Fibroblast of lung (primary cell): ENCODE data around the gene TBC1D17. TPM values are rescaled to one million over a fixed set of nuclear protein-coding genes. Genes with fewer than 3 reads are reported as not detected.

ENCODE experiments used
- DNase-seq, 2 donors: peaks; one replicate each; pipeline versions ENCODE4 v3.0.0 to v3.0.0-alpha.2; 2010; ENCODE audit warnings: low read depth in 2 of 2
- H2AFZ ChIP-seq: 2 replicates; pipeline ENCODE4 v1.5.1; 2012; ENCODE audit warnings: low read length, control low read depth, inconsistent platforms
- H3K27ac ChIP-seq: 2 replicates; pipeline ENCODE4 v1.5.1; 2011; ENCODE audit warnings: low read length, control low read depth; ENCODE audit not compliant: insufficient read depth
- H3K27me3 ChIP-seq: 2 replicates; pipeline ENCODE4 v1.5.1; 2011; ENCODE audit warnings: mild to moderate bottlenecking, low read length; ENCODE audit not compliant: control insufficient read depth, insufficient read depth
- H3K36me3 ChIP-seq: 2 replicates; pipeline ENCODE4 v1.5.1; 2011; ENCODE audit warnings: low read length; ENCODE audit not compliant: control insufficient read depth, insufficient read depth
- H3K4me1 ChIP-seq: 2 replicates; pipeline ENCODE4 v1.5.1; 2011; ENCODE audit warnings: low read length; ENCODE audit not compliant: control insufficient read depth, insufficient read depth; ENCODE audit errors: extremely low read depth
- H3K4me2 ChIP-seq: 2 replicates; pipeline ENCODE4 v1.5.1; 2011; ENCODE audit warnings: low read length, control low read depth; ENCODE audit not compliant: insufficient read depth; ENCODE audit errors: extremely low read depth
- H3K4me3 ChIP-seq, 4 experiments: fragments of 200-600 bp in 1 of 4; sonication (generic) in 1 of 4; replicated peaks in 1 of 4; 2 replicates each; pipeline ENCODE4 v1.5.1; 2011 to 2016; ENCODE audit warnings: low read length in 4 of 4, low read depth in 3 of 4, mild to moderate bottlenecking in 3 of 4, control low read depth in 2 of 4, inconsistent platforms in 1 of 4, mixed read lengths in 1 of 4; ENCODE audit not compliant: insufficient read depth in 1 of 4; ENCODE audit errors: control extremely low read depth in 1 of 4
- H3K79me2 ChIP-seq: 2 replicates; pipeline ENCODE4 v1.5.1; 2012; ENCODE audit warnings: mild to moderate bottlenecking, low read length, inconsistent platforms; ENCODE audit not compliant: control insufficient read depth, insufficient read depth
- H3K9ac ChIP-seq: 2 replicates; pipeline ENCODE4 v1.5.1; 2011; ENCODE audit warnings: mild to moderate bottlenecking, low read length, control low read depth; ENCODE audit not compliant: insufficient read depth
- H3K9me3 ChIP-seq: 2 replicates; pipeline ENCODE4 v1.5.1; 2012; ENCODE audit warnings: low read depth, low read length; ENCODE audit not compliant: control insufficient read depth, insufficient read depth
- H4K20me1 ChIP-seq: 2 replicates; pipeline ENCODE4 v1.5.1; 2011; ENCODE audit warnings: low read length; ENCODE audit not compliant: control insufficient read depth, insufficient read depth; ENCODE audit errors: extremely low read depth
- EZH2 ChIP-seq: IDR thresholded peaks from 2 replicates; pipeline ENCODE4 v1.5.1; 2012; ENCODE audit warnings: low read length, control low read depth, mild to moderate bottlenecking; ENCODE audit errors: missing control alignments
- polyA plus RNA-seq, 2 donors: library from polyadenylated mRNA; depleted of rRNA in 1 of 2; stranded (reverse) in 1 of 2; unstranded in 1 of 2; fragments of >200 nt; gene quantifications; 2 replicates each; pipeline ENCODE4 v1.2.1, GENCODE V29; 2011 to 2012; ENCODE audit warnings: missing spikeins in 1 of 2
- total RNA-seq: library from RNA; depleted of rRNA; stranded (reverse); fragments of >200 nt; gene quantifications from 2 replicates; pipeline ENCODE4 v1.2.1, GENCODE V29; 2014
- TF ChIP-seq, protein P1 (sequence below), 2 donors: IDR thresholded peaks in 1 of 2; conservative IDR thresholded peaks in 1 of 2; 1 replicate in 1 of 2; 2 replicates in 1 of 2; pipeline ENCODE4 v1.5.1; 2011 to 2012; ENCODE audit warnings: low read length in 2 of 2, control low read depth in 1 of 2, inconsistent platforms in 1 of 2, low read depth in 1 of 2, mild to moderate bottlenecking in 1 of 2

TBC1D17 gene
- total and polyA plus RNA-seq, 2 donors (not counting 1 experiment from before 2014, with no cell fraction given): 19.5 to 32.5 TPM

- Histone ChIP-seq H3K4me1 (peaks cover 4% of the 10 kb centered on the region), H3K79me2 (no peaks in the 10 kb centered on the region), H2AFZ (no peak overlapping the region), H4K20me1 (no peaks in the 10 kb centered on the region), H3K27me3 (no peaks in the 10 kb centered on the region), H3K4me3 (no peak overlapping the region), H3K27ac (no peak overlapping the region), H3K36me3 (no peaks in the 10 kb centered on the region), H3K9ac (no peak overlapping the region), H3K4me2 (no peak overlapping the region), H3K9me3 (no peaks in the 10 kb centered on the region)
- TF ChIP-seq EZH2: no peak
- TF ChIP-seq, protein P1, sequence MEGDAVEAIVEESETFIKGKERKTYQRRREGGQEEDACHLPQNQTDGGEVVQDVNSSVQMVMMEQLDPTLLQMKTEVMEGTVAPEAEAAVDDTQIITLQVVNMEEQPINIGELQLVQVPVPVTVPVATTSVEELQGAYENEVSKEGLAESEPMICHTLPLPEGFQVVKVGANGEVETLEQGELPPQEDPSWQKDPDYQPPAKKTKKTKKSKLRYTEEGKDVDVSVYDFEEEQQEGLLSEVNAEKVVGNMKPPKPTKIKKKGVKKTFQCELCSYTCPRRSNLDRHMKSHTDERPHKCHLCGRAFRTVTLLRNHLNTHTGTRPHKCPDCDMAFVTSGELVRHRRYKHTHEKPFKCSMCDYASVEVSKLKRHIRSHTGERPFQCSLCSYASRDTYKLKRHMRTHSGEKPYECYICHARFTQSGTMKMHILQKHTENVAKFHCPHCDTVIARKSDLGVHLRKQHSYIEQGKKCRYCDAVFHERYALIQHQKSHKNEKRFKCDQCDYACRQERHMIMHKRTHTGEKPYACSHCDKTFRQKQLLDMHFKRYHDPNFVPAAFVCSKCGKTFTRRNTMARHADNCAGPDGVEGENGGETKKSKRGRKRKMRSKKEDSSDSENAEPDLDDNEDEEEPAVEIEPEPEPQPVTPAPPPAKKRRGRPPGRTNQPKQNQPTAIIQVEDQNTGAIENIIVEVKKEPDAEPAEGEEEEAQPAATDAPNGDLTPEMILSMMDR (conservative IDR thresholded peaks at IDR 0.05 in 1 of 2, IDR thresholded peaks at IDR 0.05 in 1 of 2; ENCODE audit: low read depth in 1 of 2, low read length in 2 of 2): no peak
- DNase-seq: no peak
These were observed 31.1 kb upstream of the TBC1D17 start for GRCh38 chr19:49846408-49846807.

GRCh38 chr19:49847731-49848696 is 29.5 kb upstream of the TBC1D17 start:
- H2AFZ ChIP-seq: no peak overlapping the region
- peak; percentile 90 to 93 for DNase-seq
- H3K4me2 ChIP-seq: peak overlapping the region; percentile 11
- peaks cover 2% of the 10 kb centered on the region for H4K20me1 ChIP-seq
- H3K27ac ChIP-seq: no peak overlapping the region
- H3K36me3 ChIP-seq: no peaks in the 10 kb centered on the region
- no peak overlapping the region for H3K4me3 ChIP-seq
- no peak for TF ChIP-seq EZH2
- TF ChIP-seq, protein P1 (conservative IDR thresholded peaks at IDR 0.05 in 1 of 2, IDR thresholded peaks at IDR 0.05 in 1 of 2; ENCODE audit: low read depth in 1 of 2, low read length in 2 of 2): no peak
- H3K9me3 ChIP-seq: no peaks in the 10 kb centered on the region
- H3K9ac ChIP-seq: no peak overlapping the region
- no peaks in the 10 kb centered on the region for H3K27me3 ChIP-seq
- peaks cover 13% of the 10 kb centered on the region for H3K79me2 ChIP-seq
- H3K4me1 ChIP-seq: peaks cover 10% of the 10 kb centered on the region

GRCh38 chr19:49848938-49849337 is 28.6 kb upstream of the TBC1D17 start:
- H3K9ac ChIP-seq: no peak overlapping the region
- no peak overlapping the region for H3K4me3 ChIP-seq
- TF ChIP-seq, protein P1 (conservative IDR thresholded peaks at IDR 0.05 in 1 of 2, IDR thresholded peaks at IDR 0.05 in 1 of 2; ENCODE audit: low read depth in 1 of 2, low read length in 2 of 2): no peak
- TF ChIP-seq EZH2: no peak
- H2AFZ ChIP-seq: no peak overlapping the region
- no peak overlapping the region for H3K4me2 ChIP-seq
- H3K27me3 ChIP-seq: no peaks in the 10 kb centered on the region
- H3K9me3 ChIP-seq: no peaks in the 10 kb centered on the region
- H3K36me3 ChIP-seq: no peaks in the 10 kb centered on the region
- no peak for DNase-seq
- peaks cover 10% of the 10 kb centered on the region for H3K4me1 ChIP-seq
- no peak overlapping the region for H3K27ac ChIP-seq
- peaks cover 17% of the 10 kb centered on the region for H3K79me2 ChIP-seq
- H4K20me1 ChIP-seq: peaks cover 2% of the 10 kb centered on the region
